ENCODE results near the gene ITPR2.
"Not testable (repeated sequence)": the region's sequence is repeated elsewhere in the genome, so short reads cannot be mapped to it uniquely, and the experiment has no call there.

ITPR2 gene

GRCh38 chr12:26496170-26496569 lies 336.8 kb downstream of the ITPR2 start:
- no peak for DNase-seq

- no peak for DNase-seq
Observed at GRCh38 chr12:26493656-26494055, 339.3 kb downstream of the ITPR2 start.

- DNase-seq: no peak
Observed at GRCh38 chr12:26492406-26492805, 340.6 kb downstream of the ITPR2 start.

GRCh38 chr12:26489908-26490307 lies 343.1 kb downstream of the ITPR2 start:
- no peak for DNase-seq

- DNase-seq: no peak
Observed at GRCh38 chr12:26488351-26488750, 344.6 kb downstream of the ITPR2 start.

- DNase-seq: no peak
Observed at GRCh38 chr12:26473291-26473690, 359.7 kb downstream of the ITPR2 start.

- no peak for DNase-seq
Observed at GRCh38 chr12:26471560-26471959, 361.4 kb downstream of the ITPR2 start.

GRCh38 chr12:26469421-26470180 lies 363.4 kb downstream of the ITPR2 start:
- DNase-seq: no peak

- DNase-seq: no peak
Observed at GRCh38 chr12:26467351-26467750, 365.6 kb downstream of the ITPR2 start.

GRCh38 chr12:26466726-26467125 lies 366.3 kb downstream of the ITPR2 start:
- no peak for DNase-seq

GRCh38 chr12:26465419-26466097 lies 367.4 kb downstream of the ITPR2 start:
- DNase-seq: no peak

- DNase-seq: no peak
Observed at GRCh38 chr12:26461776-26462175, 371.2 kb downstream of the ITPR2 start.

- no peak for DNase-seq
Observed at GRCh38 chr12:26460361-26460760, 372.6 kb downstream of the ITPR2 start.

GRCh38 chr12:26455936-26456574 lies 376.9 kb downstream of the ITPR2 start:
- no peak for DNase-seq

GRCh38 chr12:26453246-26453645 lies 379.7 kb downstream of the ITPR2 start:
- DNase-seq: no peak

GRCh38 chr12:26452511-26452910 lies 380.5 kb downstream of the ITPR2 start:
- DNase-seq: no peak

GRCh38 chr12:26451763-26452162 lies 381.2 kb downstream of the ITPR2 start:
- no peak for DNase-seq

- no peak for DNase-seq
Observed at GRCh38 chr12:26445909-26446308, 387.1 kb downstream of the ITPR2 start.

- DNase-seq: no peak
Observed at GRCh38 chr12:26443309-26443708, 389.7 kb downstream of the ITPR2 start.

- DNase-seq: no peak
Observed at GRCh38 chr12:26441434-26441833, 391.6 kb downstream of the ITPR2 start.

GRCh38 chr12:26435069-26435404 lies 398.0 kb downstream of the ITPR2 start:
- no peak for DNase-seq

- no peak for DNase-seq
Observed at GRCh38 chr12:26434299-26435068, 398.5 kb downstream of the ITPR2 start.

- not testable (repeated sequence) for DNase-seq
Observed at GRCh38 chr12:26433701-26434100, 399.3 kb downstream of the ITPR2 start.

Measured in NCI-H2227 treated with DMSO at 0.1 percent for 48 hours (cell line).